ENCODE data around the gene HS3ST4.

The HS3ST4 gene

GRCh38 chr16:25730396-25730795 is 38.6 kb downstream of the HS3ST4 start:
- Histone ChIP-seq H3K4me1 (ENCODE audit: low read depth, poor library complexity, severe bottlenecking) (no peaks in the 10 kb centered on the region), H4K20me1 (ENCODE audit: insufficient read depth) (no peaks in the 10 kb centered on the region), H3K79me2 (ENCODE audit: insufficient read depth, low read depth) (no peaks in the 10 kb centered on the region), H3K27me3 (ENCODE audit: insufficient read depth, low read depth) (no peaks in the 10 kb centered on the region), H3K27ac (no peak overlapping the region), H3K4me3 (IDR thresholded peaks at IDR 0.05; ENCODE audit: insufficient read depth, low read depth, low read length) (no peak overlapping the region), H3K9ac (no peak overlapping the region), H3K4me2 (no peak overlapping the region), H2AFZ (ENCODE audit: low read depth) (no peak overlapping the region), H3K36me3 (ENCODE audit: insufficient read depth) (no peaks in the 10 kb centered on the region)
- TF ChIP-seq CTCF (conservative IDR thresholded peaks at IDR 0.05; ENCODE audit: low read depth, low read length), result no peak

- Histone ChIP-seq H4K20me1 (ENCODE audit: insufficient read depth) (no peaks in the 10 kb centered on the region), H3K79me2 (ENCODE audit: insufficient read depth, low read depth) (no peaks in the 10 kb centered on the region), H3K4me3 (IDR thresholded peaks at IDR 0.05; ENCODE audit: insufficient read depth, low read depth, low read length) (no peak overlapping the region)
These were observed 42.9 kb downstream of the HS3ST4 start for GRCh38 chr16:25734430-25735385.

GRCh38 chr16:25735645-25736044 is 43.9 kb downstream of the HS3ST4 start:
- TF ChIP-seq CTCF (conservative IDR thresholded peaks at IDR 0.05; ENCODE audit: low read depth, low read length), result no peak
- Histone ChIP-seq H4K20me1 (ENCODE audit: insufficient read depth) (no peaks in the 10 kb centered on the region), H3K27ac (no peak overlapping the region), H3K4me3 (IDR thresholded peaks at IDR 0.05; ENCODE audit: insufficient read depth, low read depth, low read length) (no peak overlapping the region), H2AFZ (ENCODE audit: low read depth) (no peak overlapping the region), H3K36me3 (ENCODE audit: insufficient read depth) (no peaks in the 10 kb centered on the region), H3K27me3 (ENCODE audit: insufficient read depth, low read depth) (no peaks in the 10 kb centered on the region), H3K9ac (no peak overlapping the region), H3K4me2 (no peak overlapping the region), H3K79me2 (ENCODE audit: insufficient read depth, low read depth) (no peaks in the 10 kb centered on the region), H3K4me1 (ENCODE audit: low read depth, poor library complexity, severe bottlenecking) (no peaks in the 10 kb centered on the region)

More at GRCh38 chr16:25734430-25735385, 42.9 kb downstream of the HS3ST4 start:
- no peak overlapping the region for H3K27ac ChIP-seq
- H2AFZ ChIP-seq (ENCODE audit: low read depth), result no peak overlapping the region
- no peak for TF ChIP-seq CTCF (conservative IDR thresholded peaks at IDR 0.05; ENCODE audit: low read depth, low read length)
- no peak overlapping the region for H3K9ac ChIP-seq
- no peaks in the 10 kb centered on the region for H3K36me3 ChIP-seq (ENCODE audit: insufficient read depth)
- no peaks in the 10 kb centered on the region for H3K27me3 ChIP-seq (ENCODE audit: insufficient read depth, low read depth)
- no peak overlapping the region for H3K4me2 ChIP-seq
- no peaks in the 10 kb centered on the region for H3K4me1 ChIP-seq (ENCODE audit: low read depth, poor library complexity, severe bottlenecking)

GRCh38 chr16:25747160-25747758 is 55.5 kb downstream of the HS3ST4 start:
- no peak overlapping the region for H3K9ac ChIP-seq
- TF ChIP-seq CTCF (conservative IDR thresholded peaks at IDR 0.05; ENCODE audit: low read depth, low read length), result no peak
- no peak overlapping the region for H3K4me3 ChIP-seq (IDR thresholded peaks at IDR 0.05; ENCODE audit: insufficient read depth, low read depth, low read length)
- no peaks in the 10 kb centered on the region for H3K36me3 ChIP-seq (ENCODE audit: insufficient read depth)
- H3K27ac ChIP-seq, result no peak overlapping the region
- H3K4me1 ChIP-seq (ENCODE audit: low read depth, poor library complexity, severe bottlenecking), result no peaks in the 10 kb centered on the region
- H3K4me2 ChIP-seq, result no peak overlapping the region
- no peaks in the 10 kb centered on the region for H3K27me3 ChIP-seq (ENCODE audit: insufficient read depth, low read depth)
- H3K79me2 ChIP-seq (ENCODE audit: insufficient read depth, low read depth), result no peaks in the 10 kb centered on the region
- H4K20me1 ChIP-seq (ENCODE audit: insufficient read depth), result no peaks in the 10 kb centered on the region
- H2AFZ ChIP-seq (ENCODE audit: low read depth), result no peak overlapping the region
